Left lung (tissue), 10 donors: ENCODE data around the gene PSG2. TPM values are rescaled to one million over a fixed set of nuclear protein-coding genes. Genes with fewer than 3 reads are reported as not detected.
"Not testable (repeated sequence)": the region's sequence is repeated elsewhere in the genome, so short reads cannot be mapped to it uniquely, and the experiment has no call there.

Experiments used
- ATAC-seq: fragments of 200-7000 bp; cut with Tn5 transposase; one replicate; pipeline ENCODE4 v1.9.1; 2020; ENCODE audit warnings: moderate library complexity
- DNase-seq, 4 donors: peaks; one replicate each; pipeline ENCODE4 v3.0.0-alpha.2; 2013 to 2020
- H3K27ac ChIP-seq, 2 donors: fragments of 200-600 bp; sonication (generic) in 1 of 2; one replicate each; pipeline versions ENCODE4 v1.5.0 to v1.8.0; 2020 to 2021
- H3K27me3 ChIP-seq, 2 donors: fragments of 200-600 bp; sonication (generic) in 1 of 2; one replicate each; pipeline versions ENCODE4 v1.5.0 to v1.8.0; 2020 to 2021
- H3K36me3 ChIP-seq, 2 donors: fragments of 200-600 bp; sonication (generic) in 1 of 2; one replicate each; pipeline versions ENCODE4 v1.5.0 to v1.8.0; 2020 to 2021
- H3K4me1 ChIP-seq, 2 donors: fragments of 200-600 bp; one replicate each; pipeline ENCODE4 v1.8.0; 2021
- H3K4me3 ChIP-seq, 2 donors: fragments of 200-600 bp; sonication (generic) in 1 of 2; one replicate each; pipeline versions ENCODE4 v1.5.0 to v1.8.0; 2020 to 2021; ENCODE audit warnings: mild to moderate bottlenecking in 1 of 2
- H3K9me3 ChIP-seq, 2 donors: fragments of 200-600 bp; sonication (generic) in 1 of 2; one replicate each; pipeline versions ENCODE4 v1.5.0 to v1.8.0; 2020 to 2021
- CTCF ChIP-seq, 2 donors: fragments of 200-600 bp; sonication (generic) in 1 of 2; IDR thresholded peaks; one replicate each; pipeline versions ENCODE4 v1.5.0 to v1.8.0; 2021; ENCODE audit warnings: antibody characterized with exemption in 2 of 2
- intact Hi-C, 2 donors: fragments of 100-400 bp; cut with DNase I; formaldehyde crosslinking; loops; one replicate each; pipeline versions ENCODE4 v1.11.2 to v1.14.2; 2022
- polyA plus RNA-seq, 6 donors: library from polyadenylated mRNA; unstranded; fragments of 120-200 nt; gene quantifications; one replicate each; pipeline ENCODE4 v1.2.1, GENCODE V29; 2013; ENCODE audit not compliant: insufficient read length in 6 of 6
- total RNA-seq, 2 donors: library from RNA; stranded (reverse); fragmentation: NEBNext Ultra II Directional; extraction: Animal tissue kit (Norgen Biotek cat#: 25700); gene quantifications; one replicate each; pipeline ENCODE4 v1.2.1, GENCODE V29; 2021
- donor health status: DM: no; HTN: yes; CAD: no.
- donor health status: DM: no; HTN: no; CAD: no.

The PSG2 gene
- total and polyA plus RNA-seq, 8 donors, result 0.27 to 0.68 TPM; not detected in 6

GRCh38 chr19:43043492-43044180, 38.9 kb downstream of the PSG2 start:
- intact Hi-C loops, ATAC-seq, H3K27ac ChIP-seq: not testable (repeated sequence)

GRCh38 chr19:43031645-43032044, 50.9 kb downstream of the PSG2 start:
- H3K27ac ChIP-seq, DNase-seq, H3K4me3 ChIP-seq, intact Hi-C loops, ATAC-seq, H3K9me3 ChIP-seq, H3K4me1 ChIP-seq, H3K36me3 ChIP-seq: not testable (repeated sequence)
- H3K27me3 ChIP-seq, result peaks cover 0 to 12% of the 10 kb centered on the region in 2 donors

More at GRCh38 chr19:43043492-43044180, 38.9 kb downstream of the PSG2 start:
- not testable (repeated sequence) for H3K4me1 ChIP-seq, H3K27me3 ChIP-seq, H3K4me3 ChIP-seq, DNase-seq, H3K36me3 ChIP-seq, H3K9me3 ChIP-seq

GRCh38 chr19:43028866-43029265, 53.6 kb downstream of the PSG2 start:
- Histone ChIP-seq H3K4me3 (no peak overlapping the region), H3K27ac (no peak overlapping the region), H3K4me1 (no peaks in the 10 kb centered on the region), H3K9me3 (no peaks in the 10 kb centered on the region), H3K36me3 (no peaks in the 10 kb centered on the region), H3K27me3 (peaks cover 0 to 5% of the 10 kb centered on the region in 2 donors)
- no peak for ATAC-seq
- no peak for DNase-seq
- intact Hi-C loops, result no loop called here
- no peak for TF ChIP-seq CTCF (IDR thresholded peaks at IDR 0.05)

- DNase-seq, H3K36me3 ChIP-seq, H3K27ac ChIP-seq, H3K9me3 ChIP-seq, ATAC-seq, H3K4me1 ChIP-seq, H3K27me3 ChIP-seq, H3K4me3 ChIP-seq, intact Hi-C loops: not testable (repeated sequence)
Measured at GRCh38 chr19:43027985-43028384, 54.5 kb downstream of the PSG2 start.

- H3K9me3 ChIP-seq, H3K36me3 ChIP-seq, H3K27me3 ChIP-seq, H3K4me3 ChIP-seq, DNase-seq, H3K4me1 ChIP-seq, H3K27ac ChIP-seq, ATAC-seq, intact Hi-C loops: not testable (repeated sequence)
Measured at GRCh38 chr19:43027061-43027460, 55.4 kb downstream of the PSG2 start.

GRCh38 chr19:43026369-43026768, 56.1 kb downstream of the PSG2 start, which contains the start of gene PSG11:
Gene PSG11, minus strand, starts transcription at chr19:43026469. Its CDS starts 97 bp downstream, at chr19:43026372.
- ATAC-seq, H3K27me3 ChIP-seq, H3K36me3 ChIP-seq, H3K27ac ChIP-seq, intact Hi-C loops, H3K4me1 ChIP-seq, H3K4me3 ChIP-seq, DNase-seq, H3K9me3 ChIP-seq: not testable (repeated sequence)

GRCh38 chr19:43022098-43022497, 60.4 kb downstream of the PSG2 start:
- H3K4me3 ChIP-seq, H3K4me1 ChIP-seq, H3K27ac ChIP-seq, DNase-seq, H3K9me3 ChIP-seq, intact Hi-C loops, ATAC-seq, H3K27me3 ChIP-seq, H3K36me3 ChIP-seq: not testable (repeated sequence)

- H3K36me3 ChIP-seq, H3K27ac ChIP-seq, intact Hi-C loops, ATAC-seq, H3K4me3 ChIP-seq, H3K27me3 ChIP-seq, DNase-seq, H3K9me3 ChIP-seq, H3K4me1 ChIP-seq: not testable (repeated sequence)
Measured at GRCh38 chr19:43021629-43022028, 60.9 kb downstream of the PSG2 start.

- H3K27me3 ChIP-seq, H3K36me3 ChIP-seq, H3K4me3 ChIP-seq, H3K4me1 ChIP-seq, H3K9me3 ChIP-seq, DNase-seq, ATAC-seq, H3K27ac ChIP-seq, intact Hi-C loops: not testable (repeated sequence)
Measured at GRCh38 chr19:43019588-43019987, 62.9 kb downstream of the PSG2 start.

Other genes with a start within 250 kb of the PSG2 start
- not detected for gene PSG1, start 203.0 kb downstream of the PSG2 start, total RNA-seq
- 1 to 10 TPM in 1 of 6 donors, not detected in 5; 1.1 TPM for gene PSG1, start 203.0 kb downstream of the PSG2 start, polyA plus RNA-seq
- not detected for gene PSG6, start 164.8 kb downstream of the PSG2 start, total RNA-seq
- under 1 TPM in 1 of 6 donors, not detected in 5; 0.21 TPM for gene PSG6, start 164.8 kb downstream of the PSG2 start, polyA plus RNA-seq
- not detected for gene PSG7, start 145.5 kb downstream of the PSG2 start, total RNA-seq
- gene PSG7, start 145.5 kb downstream of the PSG2 start, polyA plus RNA-seq, result not detected
- not detected for gene PSG11, start 56.2 kb downstream of the PSG2 start, total RNA-seq
- under 1 TPM in 1 of 6 donors, not detected in 5; 0.24 TPM for gene PSG11, start 56.2 kb downstream of the PSG2 start, polyA plus RNA-seq
- gene PSG5, start 103.8 kb upstream of the PSG2 start, total RNA-seq, result not detected
- under 1 TPM in 2 of 6 donors, not detected in 4; 0.07 to 0.59 TPM for gene PSG5, start 103.8 kb upstream of the PSG2 start, polyA plus RNA-seq
- gene PSG4, start 122.9 kb upstream of the PSG2 start, total RNA-seq, result not detected
- gene PSG4, start 122.9 kb upstream of the PSG2 start, polyA plus RNA-seq, result under 1 TPM in 1 of 6 donors, not detected in 5; 0.67 TPM
- not detected for gene PSG9, start 186.8 kb upstream of the PSG2 start, total RNA-seq
- under 1 TPM in 1 of 6 donors, not detected in 5; 0.52 TPM for gene PSG9, start 186.8 kb upstream of the PSG2 start, polyA plus RNA-seq